GM12878 (cell line): ENCODE data around the gene IRF9. TPM values are rescaled to one million over a fixed set of nuclear protein-coding genes. Genes with fewer than 3 reads are reported as not detected.

Experiments used
- ATAC-seq: fragments of 200-7000 bp; cut with Tn5 transposase; 3 replicates; pipeline ENCODE4 v1.9.1; 2020; ENCODE audit warnings: mild to moderate bottlenecking, moderate library complexity
- BruUV-seq: library from RNA; stranded (reverse); fragments of 400-500 nt; replicated peaks from 2 replicates; lab custom pipeline; 2021; lab: Mats Ljungman, UMichigan
- CTCF ChIA-PET: fragments of 300-600 bp; sonication (Branson Sonifier 250); formaldehyde crosslinking; extraction: SDS; loops from one replicate; lab custom pipeline; 2021; ENCODE audit warnings: inconsistent platforms; lab: Yijun Ruan, JAX
- POLR2A ChIA-PET: fragments of 350-600 bp; formaldehyde crosslinking; extraction: SDS; loops from one replicate; lab custom pipeline; 2021; ENCODE audit warnings: inconsistent platforms; lab: Charles Lee
- RAD21 ChIA-PET: fragments of 300-600 bp; sonication (Branson Sonifier 250); formaldehyde crosslinking; loops from one replicate; lab custom pipeline; 2023; ENCODE audit warnings: antibody characterized with exemption; ENCODE audit not compliant: unreplicated experiment; lab: Charles Lee
- SMC1A ChIA-PET: fragments of 300-600 bp; sonication (Branson Sonifier 250); formaldehyde crosslinking; loops from one replicate; lab custom pipeline; 2023; ENCODE audit not compliant: unreplicated experiment, uncharacterized antibody; lab: Charles Lee
- DNase-seq: peaks from one replicate; pipeline ENCODE4 v3.0.0-alpha.2; 2011; ENCODE audit warnings: low read depth, low spot score
- FAIRE-seq: peaks from 3 replicates; lab custom pipeline; 2011; peaks lifted over from hg19 to GRCh38; lab: Jason Lieb, UNC
- H2AFZ ChIP-seq: 2 replicates; pipeline ENCODE4 v1.6.0; 2011; ENCODE audit warnings: low read depth, low read length, control low read depth; ENCODE audit not compliant: control insufficient read depth
- H3K27ac ChIP-seq: 2 replicates; pipeline ENCODE4 v1.5.1; 2011; ENCODE audit warnings: control low read depth; ENCODE audit not compliant: control insufficient read depth, insufficient read depth
- H3K27me3 ChIP-seq, 2 experiments: replicated peaks in 1 of 2; 2 replicates each; pipeline versions ENCODE4 v1.6.0 to v1.6.1; 2011; ENCODE audit warnings: low read length in 1 of 2; ENCODE audit not compliant: control insufficient read depth in 2 of 2, insufficient read depth in 2 of 2
- H3K36me3 ChIP-seq, 2 experiments: 2 replicates each; pipeline ENCODE4 v1.5.1; 2011; ENCODE audit warnings: low read length in 1 of 2; ENCODE audit not compliant: control insufficient read depth in 2 of 2, insufficient read depth in 2 of 2
- H3K4me1 ChIP-seq: 2 replicates; pipeline ENCODE4 v1.6.1; 2011; ENCODE audit warnings: mild to moderate bottlenecking, low read length, moderate library complexity, mixed read lengths; ENCODE audit not compliant: control insufficient read depth, insufficient read depth
- H3K4me2 ChIP-seq: 2 replicates; pipeline ENCODE4 v1.6.0; 2011; ENCODE audit warnings: control low read depth; ENCODE audit not compliant: control insufficient read depth, insufficient read depth
- H3K4me3 ChIP-seq: fragments of 200-600 bp; sonication (generic); 2 replicates; pipeline ENCODE4 v1.5.1; 2016
- H3K79me2 ChIP-seq: 2 replicates; pipeline ENCODE4 v1.6.0; 2011; ENCODE audit warnings: low read length; ENCODE audit not compliant: control insufficient read depth, insufficient read depth
- H3K9ac ChIP-seq: 2 replicates; pipeline ENCODE4 v1.8.0; 2011; ENCODE audit warnings: low read length, control low read depth, mixed read lengths; ENCODE audit not compliant: control insufficient read depth, insufficient read depth
- H3K9me3 ChIP-seq: replicated peaks from 3 replicates; pipeline ENCODE4 v1.5.1; 2011; ENCODE audit warnings: mild to moderate bottlenecking, low read length; ENCODE audit not compliant: control insufficient read depth, insufficient read depth
- H4K20me1 ChIP-seq: 2 replicates; pipeline ENCODE4 v1.6.0; 2011; ENCODE audit not compliant: control insufficient read depth, insufficient read depth
- BCL11A ChIP-seq: IDR thresholded peaks from 2 replicates; pipeline ENCODE4 v1.6.1; 2011; ENCODE audit warnings: low read depth, low read length
- HDAC6 ChIP-seq: fragments of 200-600 bp; sonication (generic); IDR thresholded peaks from one replicate; pipeline ENCODE4 v1.8.0; 2017; ENCODE audit warnings: antibody characterized with exemption; ENCODE audit not compliant: unreplicated experiment
- POLR2A ChIP-seq: IDR thresholded peaks from 2 replicates; pipeline ENCODE4 v1.6.1; 2011; ENCODE audit warnings: low read depth, mild to moderate bottlenecking, low read length
- SPI1 ChIP-seq: IDR thresholded peaks from 2 replicates; pipeline ENCODE4 v1.6.1; 2011; ENCODE audit warnings: low read depth, mild to moderate bottlenecking, low read length, moderate library complexity, borderline replicate concordance; ENCODE audit not compliant: insufficient read depth
- STAT3 ChIP-seq: IDR thresholded peaks from 2 replicates; pipeline ENCODE4 v1.6.1; 2011; ENCODE audit warnings: low read depth, low read length, improper control_type of control experiment
- WGBS: methylation state at CpG from one replicate; pipeline ENCODE4 v1.1.6; 2016; ENCODE audit warnings: low lambda C conversion rate; ENCODE audit not compliant: insufficient replicate concordance, insufficient coverage; ENCODE audit errors: missing lambda C conversion rate; 5-methylcytosine and 5-hydroxymethylcytosine counted together
- in situ Hi-C: fragments of 300-500 bp; cut with MboI; formaldehyde crosslinking; loops from 9 replicates; pipeline ENCODE4 v1.14.3; 2018; ENCODE audit warnings: mixed read lengths
- intact Hi-C: fragments of 100-400 bp; cut with micrococcal nuclease; formaldehyde crosslinking; loops from one replicate; pipeline ENCODE4 v1.14.2; 2022; ENCODE audit not compliant: unreplicated experiment
- polyA plus RNA-seq, 11 experiments: library from polyadenylated mRNA; depleted of rRNA in 4 of 11; unstranded in 6 of 11; stranded (reverse) in 5 of 11; fragments of >200 nt; fragmentation: Nextera tagmentation in 4 of 11; fragmentation: Illumina TruSeq in 1 of 11; extraction: Ambion mirVana in 4 of 11; extraction: Trizol in 1 of 11; gene quantifications; 1 replicate in 1 of 11; 2 replicates in 10 of 11; pipeline versions ENCODE4 v1.2.1 to v1.2.3, GENCODE V29; 2011 to 2016; ENCODE audit warnings: inconsistent platforms in 2 of 11, missing spikeins in 2 of 11, low read depth in 1 of 11
- total RNA-seq, 4 experiments: library from RNA; depleted of rRNA in 3 of 4; stranded (reverse); fragments of >200 nt in 3 of 4; fragmentation: Illumina TruSeq in 1 of 4; extraction: Trizol in 1 of 4; gene quantifications; 2 replicates each; pipeline versions ENCODE4 v1.2.1 to v1.2.3, GENCODE V29; 2013 to 2021

The IRF9 gene
- total and polyA plus RNA-seq, 10 of the 15 experiments (the other 5 are each of a cell fraction or from before 2014, with no cell fraction given), result 47.6 to 234 (median 148) TPM

- no peak for TF ChIP-seq HDAC6
These were observed 16.8 kb downstream of the IRF9 start (continued) for GRCh38 chr14:24177891-24178290.

- no peaks in the 10 kb centered on the region for H3K79me2 ChIP-seq
- ChIA-PET POLR2A (interaction anchor here (1.1 to 1.2 kb wide), 2 partner anchors 14 to 37 kb away, joined by 3 read pairs; partner anchors contain the start of gene EMC9), RAD21 (no interaction called here), SMC1A (no interaction called here), CTCF (no interaction called here)
- H4K20me1 ChIP-seq, result no peaks in the 10 kb centered on the region
- no peak overlapping the region for H3K27ac ChIP-seq
- intact Hi-C loops (no loop called here), in situ Hi-C loops (no loop called here)
- no peaks in the 10 kb centered on the region for H3K4me1 ChIP-seq
- FAIRE-seq (no peak), ATAC-seq (no peak), DNase-seq (no peak)
- no peak overlapping the region for H3K4me3 ChIP-seq
- no TSS peak for BruUV-seq
- H3K4me2 ChIP-seq, result no peak overlapping the region
- no peaks in the 10 kb centered on the region for H3K27me3 ChIP-seq
- 90% methylated on average over 12 of the region's 12 CpGs for WGBS
- H3K36me3 ChIP-seq, result peaks cover 14 to 41% of the 10 kb centered on the region in 2 experiments; a peak in 3 of 4 replicates
- no peak overlapping the region for H2AFZ ChIP-seq
- H3K9ac ChIP-seq, result no peak overlapping the region
- no peaks in the 10 kb centered on the region for H3K9me3 ChIP-seq
- TF ChIP-seq BCL11A (no peak), POLR2A (peak; percentile 9; the same call in 1 of the 2 replicates), STAT3 (no peak), SPI1 (no peak)
These were observed 17.5 kb downstream of the IRF9 start for GRCh38 chr14:24178399-24179178.
